Caco-2 (cell line): ENCODE data around the gene EXOC6B. TPM values are rescaled to one million over a fixed set of nuclear protein-coding genes. Genes with fewer than 3 reads are reported as not detected.
A peak's percentile ranks its signal among the peaks of the same experiment; 100 is the strongest.

Experiments
- BruUV-seq: library from RNA; stranded (reverse); fragments of 400-500 nt; replicated peaks from 2 replicates; lab custom pipeline; 2021; lab: Mats Ljungman, UMichigan
- CTCF ChIA-PET: fragments of 300-600 bp; sonication (Branson Sonifier 250); formaldehyde crosslinking; loops from one replicate; lab custom pipeline; 2022; ENCODE audit warnings: antibody characterized with exemption; lab: Charles Lee
- POLR2A ChIA-PET: fragments of 300-600 bp; sonication (Branson Sonifier 250); formaldehyde crosslinking; loops from one replicate; lab custom pipeline; 2022; ENCODE audit warnings: antibody characterized with exemption; lab: Charles Lee
- DNase-seq, 2 experiments: peaks; one replicate each; pipeline versions ENCODE4 v3.0.0 to v3.0.0-alpha.2; 2020 to 2022
- H3K27me3 ChIP-seq: replicated peaks from 2 replicates; pipeline ENCODE4 v1.6.0; 2011; ENCODE audit warnings: low read length; ENCODE audit not compliant: control insufficient read depth, insufficient read depth
- H3K36me3 ChIP-seq: 2 replicates; pipeline ENCODE4 v1.5.1; 2011; ENCODE audit warnings: low read length; ENCODE audit not compliant: control insufficient read depth, insufficient read depth
- H3K4me1 ChIP-seq: fragments of 250-450 bp; sonication (Bioruptor Pico); 2 replicates; pipeline ENCODE4 v1.5.1; 2020; ENCODE audit warnings: mild to moderate bottlenecking
- H3K4me3 ChIP-seq: 2 replicates; pipeline ENCODE4 v1.5.1; 2011; ENCODE audit warnings: low read depth, mild to moderate bottlenecking, control low read depth, low read length
- H3K9me3 ChIP-seq: fragments of 250-450 bp; sonication (Bioruptor Pico); 2 replicates; pipeline ENCODE4 v1.5.1; 2020; ENCODE audit warnings: mild to moderate bottlenecking, moderate library complexity
- H3K27ac Mint-ChIP-seq: one replicate; pipeline ENCODE4 v1.8.0; 2022; ENCODE audit warnings: mixed read lengths; ENCODE audit not compliant: unreplicated experiment
- H3K27me3 Mint-ChIP-seq: one replicate; pipeline ENCODE4 v1.8.0; 2022; ENCODE audit warnings: mixed read lengths; ENCODE audit not compliant: insufficient read depth, unreplicated experiment
- H3K36me3 Mint-ChIP-seq: one replicate; pipeline ENCODE4 v1.8.0; 2022; ENCODE audit warnings: mild to moderate bottlenecking, mixed read lengths; ENCODE audit not compliant: insufficient read depth, unreplicated experiment
- H3K4me1 Mint-ChIP-seq: one replicate; pipeline ENCODE4 v1.8.0; 2022; ENCODE audit warnings: low read depth, mixed read lengths; ENCODE audit not compliant: unreplicated experiment
- H3K4me3 Mint-ChIP-seq: one replicate; pipeline ENCODE4 v1.8.0; 2022; ENCODE audit warnings: mild to moderate bottlenecking, moderate library complexity, mixed read lengths; ENCODE audit not compliant: unreplicated experiment
- H3K9me3 Mint-ChIP-seq: one replicate; pipeline ENCODE4 v1.8.0; 2022; ENCODE audit warnings: mixed read lengths; ENCODE audit not compliant: unreplicated experiment
- CTCF ChIP-seq, 2 experiments: fragments of 200-600 bp in 1 of 2; IDR thresholded peaks; 1 replicate in 1 of 2; 2 replicates in 1 of 2; pipeline versions ENCODE4 v1.5.1 to v1.8.0; 2011 to 2022; ENCODE audit warnings: antibody characterized with exemption in 1 of 2, control low read depth in 1 of 2, inconsistent platforms in 1 of 2, low read depth in 1 of 2, low read length in 1 of 2, mild to moderate bottlenecking in 1 of 2, moderate library complexity in 1 of 2; ENCODE audit not compliant: insufficient read depth in 1 of 2, severe bottlenecking in 1 of 2, unreplicated experiment in 1 of 2
- intact Hi-C: fragments of 100-400 bp; cut with micrococcal nuclease; formaldehyde crosslinking; loops from one replicate; pipeline ENCODE4 v1.10.0; 2022; ENCODE audit not compliant: unreplicated experiment
- total RNA-seq: library from RNA; stranded (reverse); gene quantifications from 2 replicates; pipeline ENCODE4 v1.2.3, GENCODE V29; 2022

The EXOC6B gene
- total RNA-seq, 1 experiment from 2014 or later: 36.1 TPM

DNA sequence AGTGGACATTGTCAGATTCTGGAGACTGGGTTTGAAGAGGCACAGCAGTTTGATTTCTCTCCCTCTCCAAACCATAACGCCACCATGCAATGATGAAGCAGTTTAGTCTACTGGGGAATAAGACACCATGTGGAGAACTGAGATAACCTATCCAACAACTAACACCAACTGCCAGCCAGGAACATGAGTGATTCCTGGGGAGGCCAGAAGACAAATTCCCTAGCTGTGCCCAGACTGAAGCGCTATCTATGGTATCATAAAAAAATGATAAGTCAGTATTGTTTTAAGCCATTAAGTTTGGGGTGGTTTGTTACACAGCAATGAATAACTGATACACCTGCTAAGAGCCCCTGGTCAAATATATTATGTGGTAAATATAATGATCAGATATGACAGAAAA, 129.3 kb downstream of the EXOC6B start:
- Mint-ChIP-seq H3K4me1 (peaks cover 21% of the 10 kb centered on the region), H3K27ac (no peak overlapping the region), H3K27me3 (no peaks in the 10 kb centered on the region), H3K9me3 (no peaks in the 10 kb centered on the region), H3K4me3 (no peak overlapping the region), H3K36me3 (peaks cover 6% of the 10 kb centered on the region)
- no peaks in the 10 kb centered on the region for H3K27me3 ChIP-seq
- no peak overlapping the region for H3K4me3 ChIP-seq
- BruUV-seq: no TSS peak
- no peak for DNase-seq
- H3K9me3 ChIP-seq: no peaks in the 10 kb centered on the region
- intact Hi-C loops: no loop called here
- ChIA-PET POLR2A (no interaction called here), CTCF (no interaction called here)
- no peak for TF ChIP-seq CTCF (IDR thresholded peaks at IDR 0.05; ENCODE audit: insufficient read depth in 1 of 2, low read depth in 1 of 2, low read length in 1 of 2, severe bottlenecking in 1 of 2, unreplicated experiment in 1 of 2)
- no peaks in the 10 kb centered on the region for H3K36me3 ChIP-seq
- H3K4me1 ChIP-seq: peaks cover 10% of the 10 kb centered on the region

GRCh38 chr2:72695676-72696075, 130.2 kb downstream of the EXOC6B start:
- H3K27ac Mint-ChIP-seq: no peak overlapping the region
- H3K36me3 ChIP-seq: no peaks in the 10 kb centered on the region
- H3K27me3 ChIP-seq: no peaks in the 10 kb centered on the region
- no peak overlapping the region for H3K4me3 ChIP-seq
- H3K4me1 Mint-ChIP-seq: peaks cover 21% of the 10 kb centered on the region
- no TSS peak for BruUV-seq
- peaks cover 6% of the 10 kb centered on the region for H3K36me3 Mint-ChIP-seq
- no peak for TF ChIP-seq CTCF (IDR thresholded peaks at IDR 0.05; ENCODE audit: insufficient read depth in 1 of 2, low read depth in 1 of 2, low read length in 1 of 2, severe bottlenecking in 1 of 2, unreplicated experiment in 1 of 2)
- intact Hi-C loops: no loop called here
- H3K27me3 Mint-ChIP-seq: no peaks in the 10 kb centered on the region
- H3K9me3 Mint-ChIP-seq: no peaks in the 10 kb centered on the region
- POLR2A ChIA-PET: no interaction called here
- no peaks in the 10 kb centered on the region for H3K9me3 ChIP-seq
- DNase-seq: no peak
- no peak overlapping the region for H3K4me3 Mint-ChIP-seq
- peaks cover 10% of the 10 kb centered on the region for H3K4me1 ChIP-seq
- CTCF ChIA-PET: no interaction called here

DNA sequence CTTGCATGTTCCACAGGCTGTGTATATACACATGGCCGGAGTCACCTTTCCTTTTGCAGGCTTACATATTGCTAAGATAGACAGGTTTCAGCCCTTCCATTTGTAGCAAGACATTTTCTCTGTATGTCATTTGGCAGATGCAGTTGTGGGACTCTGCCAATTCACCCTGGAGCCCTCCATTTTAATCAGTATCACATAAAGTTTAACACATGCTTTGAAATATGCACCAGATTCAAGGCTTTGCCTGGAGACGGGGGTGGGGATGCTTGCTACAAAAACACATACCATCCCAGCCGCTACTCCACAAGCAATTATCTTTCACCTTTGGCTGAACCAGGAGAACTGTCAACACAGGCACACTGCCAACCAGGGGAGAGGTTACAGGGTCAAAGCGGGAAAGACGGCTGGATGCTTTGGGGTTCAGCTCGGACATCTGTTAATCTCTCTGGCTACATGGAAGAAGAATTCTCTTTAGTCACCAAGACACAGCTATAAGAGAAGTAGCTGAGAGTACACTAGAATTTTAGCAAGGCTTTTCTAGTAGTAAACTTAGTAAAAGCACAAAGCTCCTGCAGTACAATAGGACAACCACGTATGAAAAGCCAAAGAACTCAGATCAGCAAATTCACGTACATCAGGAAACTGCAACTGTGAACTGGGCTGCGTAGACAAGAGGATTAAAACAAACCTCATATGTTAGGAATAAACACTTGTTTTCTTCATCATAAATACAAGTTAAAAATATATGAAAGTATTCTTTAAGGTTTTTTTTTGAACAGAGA, 130.9 kb downstream of the EXOC6B start:
- no peak overlapping the region for H3K4me3 ChIP-seq
- no peaks in the 10 kb centered on the region for H3K27me3 ChIP-seq
- H3K4me1 Mint-ChIP-seq: peaks cover 21% of the 10 kb centered on the region
- H3K36me3 Mint-ChIP-seq: peaks cover 6% of the 10 kb centered on the region
- H3K4me3 Mint-ChIP-seq: no peak overlapping the region
- ChIA-PET CTCF (no interaction called here), POLR2A (no interaction called here)
- H3K27me3 Mint-ChIP-seq: no peaks in the 10 kb centered on the region
- intact Hi-C loops: no loop called here
- no TSS peak for BruUV-seq
- no peak for TF ChIP-seq CTCF (IDR thresholded peaks at IDR 0.05; ENCODE audit: insufficient read depth in 1 of 2, low read depth in 1 of 2, low read length in 1 of 2, severe bottlenecking in 1 of 2, unreplicated experiment in 1 of 2)
- H3K27ac Mint-ChIP-seq: no peak overlapping the region
- H3K9me3 Mint-ChIP-seq: no peaks in the 10 kb centered on the region
- H3K4me1 ChIP-seq: peaks cover 10% of the 10 kb centered on the region
- DNase-seq: peak; percentile 32 to 55
- no peaks in the 10 kb centered on the region for H3K9me3 ChIP-seq
- H3K36me3 ChIP-seq: no peaks in the 10 kb centered on the region
